ENCODE data around the gene CRB2.

CRB2 gene

GRCh38 chr9:123315635-123316034 is 40.4 kb upstream of the CRB2 start:
- H3K4me3 ChIP-seq (ENCODE audit: low read depth, low read length): no peak overlapping the region
- TF ChIP-seq POLR2A (IDR thresholded peaks at IDR 0.05; ENCODE audit: extremely low read depth, insufficient read length) (no peak), MYC (IDR thresholded peaks at IDR 0.05; ENCODE audit: low read depth, low read length) (no peak), MAX (IDR thresholded peaks at IDR 0.05; ENCODE audit: low read depth, low read length) (no peak), CTCF (IDR thresholded peaks at IDR 0.05; ENCODE audit: low read depth, low read length) (no peak)
- no peak for DNase-seq (ENCODE audit: low read depth)

GRCh38 chr9:123316053-123316718 is 39.8 kb upstream of the CRB2 start:
- DNase-seq (ENCODE audit: low read depth): peak; percentile 93
- H3K4me3 ChIP-seq (ENCODE audit: low read depth, low read length): no peak overlapping the region
- TF ChIP-seq MAX (IDR thresholded peaks at IDR 0.05; ENCODE audit: low read depth, low read length): peak; percentile 85
- TF ChIP-seq CTCF (IDR thresholded peaks at IDR 0.05; ENCODE audit: low read depth, low read length): no peak
- no peak for TF ChIP-seq POLR2A (IDR thresholded peaks at IDR 0.05; ENCODE audit: extremely low read depth, insufficient read length)
- TF ChIP-seq MYC (IDR thresholded peaks at IDR 0.05; ENCODE audit: low read depth, low read length): peak; percentile 80

GRCh38 chr9:123318202-123318601 is 37.8 kb upstream of the CRB2 start:
- no peak for DNase-seq (ENCODE audit: low read depth)
- no peak overlapping the region for H3K4me3 ChIP-seq (ENCODE audit: low read depth, low read length)
- TF ChIP-seq CTCF (IDR thresholded peaks at IDR 0.05; ENCODE audit: low read depth, low read length): no peak
- TF ChIP-seq MAX (IDR thresholded peaks at IDR 0.05; ENCODE audit: low read depth, low read length): no peak
- TF ChIP-seq MYC (IDR thresholded peaks at IDR 0.05; ENCODE audit: low read depth, low read length): no peak
- TF ChIP-seq POLR2A (IDR thresholded peaks at IDR 0.05; ENCODE audit: extremely low read depth, insufficient read length): no peak

GRCh38 chr9:123318961-123319421 is 37.0 kb upstream of the CRB2 start:
- no peak for DNase-seq (ENCODE audit: low read depth)
- no peak overlapping the region for H3K4me3 ChIP-seq (ENCODE audit: low read depth, low read length)
- TF ChIP-seq MAX (IDR thresholded peaks at IDR 0.05; ENCODE audit: low read depth, low read length) (no peak), POLR2A (IDR thresholded peaks at IDR 0.05; ENCODE audit: extremely low read depth, insufficient read length) (no peak), CTCF (IDR thresholded peaks at IDR 0.05; ENCODE audit: low read depth, low read length) (no peak)

GRCh38 chr9:123319541-123320339 is 36.3 kb upstream of the CRB2 start:
- no peak for TF ChIP-seq POLR2A (IDR thresholded peaks at IDR 0.05; ENCODE audit: extremely low read depth, insufficient read length)
- no peak for TF ChIP-seq CTCF (IDR thresholded peaks at IDR 0.05; ENCODE audit: low read depth, low read length)
- no peak for TF ChIP-seq MAX (IDR thresholded peaks at IDR 0.05; ENCODE audit: low read depth, low read length)
- no peak for TF ChIP-seq MYC (IDR thresholded peaks at IDR 0.05; ENCODE audit: low read depth, low read length)
- H3K4me3 ChIP-seq (ENCODE audit: low read depth, low read length): no peak overlapping the region

More at GRCh38 chr9:123319541-123320339, 36.3 kb upstream of the CRB2 start:
- DNase-seq (ENCODE audit: low read depth): no peak
